Mesenchymal stem cell (in vitro differentiated cells and primary cell): ENCODE measurements around the gene SREBF1.

Experiments used
- DNase-seq: peaks from one replicate; pipeline ENCODE4 v3.0.0-alpha.2; 2013
- H2AFZ ChIP-seq: one replicate; pipeline ENCODE4 v1.6.1; 2013; ENCODE audit warnings: low read depth, mild to moderate bottlenecking, control low read depth, inconsistent platforms, low read length, moderate library complexity
- H2AK5ac ChIP-seq: 2 replicates; pipeline ENCODE4 v1.6.1; 2013; ENCODE audit warnings: low read length, moderate library complexity, mild to moderate bottlenecking, inconsistent platforms; ENCODE audit not compliant: severe bottlenecking
- H2BK120ac ChIP-seq: one replicate; pipeline ENCODE4 v1.6.1; 2013; ENCODE audit warnings: low read depth, mild to moderate bottlenecking, inconsistent platforms, low read length, moderate library complexity
- H2BK12ac ChIP-seq, 2 experiments: one replicate each; pipeline ENCODE4 v1.6.1; 2013; ENCODE audit warnings: inconsistent platforms in 2 of 2, low read length in 2 of 2, mild to moderate bottlenecking in 2 of 2, moderate library complexity in 2 of 2, control low read depth in 1 of 2
- H2BK15ac ChIP-seq: one replicate; pipeline ENCODE4 v1.6.1; 2013; ENCODE audit warnings: mild to moderate bottlenecking, low read depth, inconsistent platforms; ENCODE audit not compliant: poor library complexity, severe bottlenecking
- H2BK5ac ChIP-seq: 2 replicates; pipeline ENCODE4 v1.6.1; 2013; ENCODE audit warnings: low read depth, mild to moderate bottlenecking, low read length, control low read depth, inconsistent platforms; ENCODE audit not compliant: poor library complexity, severe bottlenecking
- H3K14ac ChIP-seq, 2 experiments: one replicate each; pipeline ENCODE4 v1.6.1; 2013; ENCODE audit warnings: inconsistent platforms in 2 of 2, low read length in 2 of 2, control low read depth in 1 of 2, mild to moderate bottlenecking in 1 of 2, moderate library complexity in 1 of 2
- H3K18ac ChIP-seq, 2 experiments: one replicate each; pipeline ENCODE4 v1.6.1; 2013; ENCODE audit warnings: inconsistent platforms in 2 of 2, low read length in 2 of 2, control low read depth in 1 of 2, low read depth in 1 of 2, mild to moderate bottlenecking in 1 of 2
- H3K23ac ChIP-seq, 2 experiments: one replicate each; pipeline ENCODE4 v1.6.1; 2013; ENCODE audit warnings: inconsistent platforms in 2 of 2, low read length in 2 of 2, mild to moderate bottlenecking in 2 of 2, moderate library complexity in 2 of 2, control low read depth in 1 of 2
- H3K27ac ChIP-seq: 2 replicates; pipeline ENCODE4 v1.5.1; 2013; ENCODE audit warnings: mild to moderate bottlenecking, moderate library complexity, low read length, control low read depth, inconsistent platforms; ENCODE audit not compliant: poor library complexity, severe bottlenecking
- H3K27me3 ChIP-seq, 2 experiments: 2 replicates each; pipeline versions ENCODE4 v1.6.1 to v1.7.0; 2013; ENCODE audit warnings: low read length in 2 of 2, mild to moderate bottlenecking in 2 of 2, moderate library complexity in 2 of 2, control low read depth in 1 of 2, inconsistent platforms in 1 of 2; ENCODE audit not compliant: control insufficient read depth in 1 of 2, insufficient read depth in 1 of 2
- H3K36me3 ChIP-seq, 2 experiments: 2 replicates each; pipeline versions ENCODE4 v1.6.1 to v1.7.0; 2013; ENCODE audit warnings: low read length in 2 of 2, control low read depth in 1 of 2, inconsistent platforms in 1 of 2, low read depth in 1 of 2, mild to moderate bottlenecking in 1 of 2; ENCODE audit not compliant: insufficient read depth in 2 of 2, control insufficient read depth in 1 of 2
- H3K4ac ChIP-seq, 2 experiments: one replicate each; pipeline ENCODE4 v1.6.1; 2013; ENCODE audit warnings: inconsistent platforms in 2 of 2, low read length in 2 of 2, mild to moderate bottlenecking in 2 of 2, moderate library complexity in 2 of 2, control low read depth in 1 of 2, low read depth in 1 of 2
- H3K4me1 ChIP-seq: 2 replicates; pipeline ENCODE4 v1.6.1; 2013; ENCODE audit warnings: low read depth, low read length, control low read depth; ENCODE audit not compliant: control insufficient read depth, insufficient read depth
- H3K4me2 ChIP-seq: 2 replicates; pipeline ENCODE4 v1.6.1; 2013; ENCODE audit warnings: low read length, mild to moderate bottlenecking, inconsistent platforms; ENCODE audit not compliant: poor library complexity, severe bottlenecking
- H3K4me3 ChIP-seq, 2 experiments: 2 replicates each; pipeline versions ENCODE4 v1.5.1 to v1.7.0; 2013; ENCODE audit warnings: low read length in 2 of 2, mild to moderate bottlenecking in 2 of 2, control low read depth in 1 of 2, low read depth in 1 of 2; ENCODE audit not compliant: insufficient read depth in 1 of 2
- H3K79me1 ChIP-seq: replicated peaks from 2 replicates; pipeline ENCODE4 v1.6.1; 2013; ENCODE audit warnings: mild to moderate bottlenecking, control low read depth, low read length, inconsistent platforms; ENCODE audit not compliant: poor library complexity, severe bottlenecking
- H3K9ac ChIP-seq: 2 replicates; pipeline ENCODE4 v1.7.0; 2013; ENCODE audit warnings: mild to moderate bottlenecking, low read length, moderate library complexity
- H3K9me3 ChIP-seq: 2 replicates; pipeline ENCODE4 v1.7.0; 2013; ENCODE audit warnings: mild to moderate bottlenecking, low read length; ENCODE audit not compliant: control insufficient read depth
- H4K8ac ChIP-seq: one replicate; pipeline ENCODE4 v1.6.1; 2013; ENCODE audit warnings: inconsistent platforms, mild to moderate bottlenecking, low read length, moderate library complexity
- H4K91ac ChIP-seq: one replicate; pipeline ENCODE4 v1.6.1; 2013; ENCODE audit warnings: mild to moderate bottlenecking, low read length, inconsistent platforms
- WGBS: methylation state at CpG from one replicate; pipeline ENCODE4 v1.1.7; 2013; ENCODE audit warnings: mixed read lengths; 5-methylcytosine and 5-hydroxymethylcytosine counted together

SREBF1 gene

GRCh38 chr17:17769869-17770631, 66.7 kb downstream of the SREBF1 start:
- peaks cover 50% of the 10 kb centered on the region for H3K4me1 ChIP-seq
- H4K91ac ChIP-seq = no peak overlapping the region
- 61% methylated on average over 24 of the region's 25 CpGs for WGBS
- peak overlapping the region in 1 of 2 experiments; percentile 73 for H3K4ac ChIP-seq
- no peak for DNase-seq
- H3K14ac ChIP-seq = peak overlapping the region in 1 of 2 experiments; percentile 53
- H3K27me3 ChIP-seq = no peaks in the 10 kb centered on the region
- no peak overlapping the region for H3K27ac ChIP-seq
- peaks cover 77% of the 10 kb centered on the region for H3K79me1 ChIP-seq
- no peak overlapping the region for H2AK5ac ChIP-seq
- no peak overlapping the region for H3K4me3 ChIP-seq
- H2BK12ac ChIP-seq = peak overlapping the region in 1 of 2 experiments; percentile 39
- H2BK120ac ChIP-seq = no peak overlapping the region
- peak overlapping the region; percentile 26 for H2BK15ac ChIP-seq
- peak overlapping the region in 1 of 2 experiments; percentile 11 for H3K18ac ChIP-seq
- H3K23ac ChIP-seq = peak overlapping the region in 1 of 2 experiments; percentile 36
- H2BK5ac ChIP-seq = no peak overlapping the region
- no peak overlapping the region for H2AFZ ChIP-seq
- no peak overlapping the region for H3K9ac ChIP-seq
- peaks cover 4 to 20% of the 10 kb centered on the region in 2 experiments for H3K36me3 ChIP-seq
- H3K9me3 ChIP-seq = no peaks in the 10 kb centered on the region
- H4K8ac ChIP-seq = peak overlapping the region; percentile 56
- H3K4me2 ChIP-seq = no peak overlapping the region

- Histone ChIP-seq H2AK5ac (no peak overlapping the region), H2BK12ac (peak overlapping the region in 1 of 2 experiments; percentile 32), H3K9ac (no peak overlapping the region), H2BK15ac (no peak overlapping the region), H3K4me1 (peaks cover 46% of the 10 kb centered on the region), H3K79me1 (peaks cover 70% of the 10 kb centered on the region), H3K4me2 (no peak overlapping the region), H3K27ac (no peak overlapping the region), H3K4me3 (no peak overlapping the region), H3K27me3 (no peaks in the 10 kb centered on the region), H3K36me3 (peaks cover 4 to 25% of the 10 kb centered on the region in 2 experiments), H4K8ac (no peak overlapping the region), H3K18ac (peak overlapping the region in 1 of 2 experiments; percentile 55), H3K14ac (no peak overlapping the region), H4K91ac (peak overlapping the region; percentile 6), H2BK120ac (no peak overlapping the region), H2AFZ (no peak overlapping the region), H3K4ac (no peak overlapping the region), H3K23ac (no peak overlapping the region), H2BK5ac (no peak overlapping the region), H3K9me3 (no peaks in the 10 kb centered on the region)
- 89% methylated on average over 14 of the region's 14 CpGs for WGBS
- DNase-seq = no peak
These were observed 68.2 kb downstream of the SREBF1 start for GRCh38 chr17:17768424-17769088.

GRCh38 chr17:17767887-17768418, 68.8 kb downstream of the SREBF1 start:
- H3K4me1 ChIP-seq = peaks cover 46% of the 10 kb centered on the region
- H3K18ac ChIP-seq = peak overlapping the region in 1 of 2 experiments; percentile 55
- 98% methylated on average over 5 of the region's 6 CpGs for WGBS
- H2BK5ac ChIP-seq = no peak overlapping the region
- no peak overlapping the region for H3K4me3 ChIP-seq
- no peak overlapping the region for H3K4ac ChIP-seq
- DNase-seq = no peak
- no peak overlapping the region for H3K23ac ChIP-seq
- no peak overlapping the region for H3K14ac ChIP-seq
- H3K9ac ChIP-seq = no peak overlapping the region
- no peak overlapping the region for H3K4me2 ChIP-seq
- peaks cover 71% of the 10 kb centered on the region for H3K79me1 ChIP-seq
- peaks cover 4 to 28% of the 10 kb centered on the region in 2 experiments for H3K36me3 ChIP-seq
- H2AFZ ChIP-seq = no peak overlapping the region
- H2BK15ac ChIP-seq = no peak overlapping the region
- no peak overlapping the region for H4K8ac ChIP-seq
- H2AK5ac ChIP-seq = no peak overlapping the region
- no peak overlapping the region for H3K27ac ChIP-seq
- no peak overlapping the region for H4K91ac ChIP-seq
- no peak overlapping the region for H2BK12ac ChIP-seq
- H3K27me3 ChIP-seq = no peaks in the 10 kb centered on the region
- H2BK120ac ChIP-seq = no peak overlapping the region
- no peaks in the 10 kb centered on the region for H3K9me3 ChIP-seq
